Stimulated activated CD8-positive, alpha-beta memory T cell treated with anti-CD3 and anti-CD28 coated beads, Interleukin-7, amount 100 ng/mL, for 1 hour (primary cell): ENCODE measurements around the gene GRB10.
A peak's percentile ranks its signal among the peaks of the same experiment; 100 is the strongest.

Experiments used
- DNase-seq, 2 donors: peaks; one replicate each; pipeline ENCODE4 v3.0.0-alpha.2; 2020; ENCODE audit warnings: low read depth in 2 of 2

GRB10 gene

GRCh38 chr7:50671386-50671785 lies 111.3 kb downstream of the GRB10 start:
- no peak for DNase-seq

- DNase-seq: no peak
Measured at GRCh38 chr7:50669890-50670289, 112.8 kb downstream of the GRB10 start.

- DNase-seq: no peak
Measured at GRCh38 chr7:50667789-50668226, 114.9 kb downstream of the GRB10 start.

GRCh38 chr7:50667338-50667737 lies 115.4 kb downstream of the GRB10 start:
- no peak for DNase-seq

GRCh38 chr7:50666124-50666496 lies 116.6 kb downstream of the GRB10 start:
- no peak for DNase-seq

GRCh38 chr7:50665403-50666123 lies 117.1 kb downstream of the GRB10 start:
- no peak for DNase-seq

- DNase-seq: no peak
Measured at GRCh38 chr7:50664937-50665336, 117.8 kb downstream of the GRB10 start.

GRCh38 chr7:50664461-50664922 lies 118.2 kb downstream of the GRB10 start:
- DNase-seq: no peak

- DNase-seq: no peak
Measured at GRCh38 chr7:50663396-50664102, 119.1 kb downstream of the GRB10 start.

- no peak for DNase-seq
Measured at GRCh38 chr7:50662996-50663395, 119.7 kb downstream of the GRB10 start.

- no peak for DNase-seq
Measured at GRCh38 chr7:50662041-50662694, 120.5 kb downstream of the GRB10 start.

- no peak for DNase-seq
Measured at GRCh38 chr7:50661345-50662040, 121.2 kb downstream of the GRB10 start.

GRCh38 chr7:50660830-50661175 lies 121.9 kb downstream of the GRB10 start:
- no peak for DNase-seq

GRCh38 chr7:50660040-50660829 lies 122.5 kb downstream of the GRB10 start:
- peak; percentile 14 to 21 for DNase-seq

GRCh38 chr7:50659329-50659965 lies 123.2 kb downstream of the GRB10 start:
- no peak for DNase-seq

- DNase-seq: no peak
Measured at GRCh38 chr7:50658696-50659095, 124.0 kb downstream of the GRB10 start.

- DNase-seq: no peak
Measured at GRCh38 chr7:50657912-50658311, 124.8 kb downstream of the GRB10 start.

- DNase-seq: no peak
Measured at GRCh38 chr7:50657341-50657873, 125.3 kb downstream of the GRB10 start.

- DNase-seq: no peak
Measured at GRCh38 chr7:50656141-50656895, 126.4 kb downstream of the GRB10 start.

- DNase-seq: no peak
Measured at GRCh38 chr7:50655490-50655889, 127.2 kb downstream of the GRB10 start.
